Gastrocnemius medialis (tissue), 4 donors: ENCODE measurements around the gene CNTRL.

ENCODE experiments used
- POLR2A ChIP-seq, 2 donors: fragments of 450-650 bp; IDR thresholded peaks; one replicate each; pipeline ENCODE4 v1.6.1; 2017; ENCODE audit warnings: antibody characterized with exemption in 2 of 2, mild to moderate bottlenecking in 2 of 2, moderate library complexity in 2 of 2
- TF ChIP-seq, protein P1 (sequence below), 5 experiments: fragments of 450-650 bp in 3 of 5; fragments of 200-600 bp in 2 of 5; sonication (generic) in 2 of 5; IDR thresholded peaks in 4 of 5; conservative IDR thresholded peaks in 1 of 5; 1 replicate in 4 of 5; 2 replicates in 1 of 5; pipeline ENCODE4 v1.5.1; 2016 to 2019; ENCODE audit warnings: antibody characterized with exemption in 5 of 5, mild to moderate bottlenecking in 3 of 5, moderate library complexity in 3 of 5

DNA sequence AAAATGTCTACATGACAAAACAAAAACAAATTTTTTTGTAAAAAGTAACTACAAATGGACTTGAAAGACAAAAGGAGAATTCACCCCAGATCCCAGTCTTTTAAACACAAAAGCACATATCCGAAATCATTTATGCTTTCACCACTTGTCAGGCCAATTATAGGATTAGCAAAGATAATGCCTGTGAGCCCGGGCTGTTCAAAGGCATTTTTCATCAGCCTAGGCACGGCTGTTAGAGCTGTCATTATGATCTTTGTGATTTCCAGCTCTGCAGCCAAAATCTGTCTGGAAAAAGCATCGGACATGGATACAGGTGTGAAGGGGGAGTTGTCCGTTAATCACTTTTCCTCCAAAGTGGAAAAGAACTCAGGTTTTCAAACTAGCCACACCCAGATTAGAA lies 150.5 kb downstream of the CNTRL start:
- no peak for TF ChIP-seq POLR2A (IDR thresholded peaks at IDR 0.05)
- TF ChIP-seq, protein P1, sequence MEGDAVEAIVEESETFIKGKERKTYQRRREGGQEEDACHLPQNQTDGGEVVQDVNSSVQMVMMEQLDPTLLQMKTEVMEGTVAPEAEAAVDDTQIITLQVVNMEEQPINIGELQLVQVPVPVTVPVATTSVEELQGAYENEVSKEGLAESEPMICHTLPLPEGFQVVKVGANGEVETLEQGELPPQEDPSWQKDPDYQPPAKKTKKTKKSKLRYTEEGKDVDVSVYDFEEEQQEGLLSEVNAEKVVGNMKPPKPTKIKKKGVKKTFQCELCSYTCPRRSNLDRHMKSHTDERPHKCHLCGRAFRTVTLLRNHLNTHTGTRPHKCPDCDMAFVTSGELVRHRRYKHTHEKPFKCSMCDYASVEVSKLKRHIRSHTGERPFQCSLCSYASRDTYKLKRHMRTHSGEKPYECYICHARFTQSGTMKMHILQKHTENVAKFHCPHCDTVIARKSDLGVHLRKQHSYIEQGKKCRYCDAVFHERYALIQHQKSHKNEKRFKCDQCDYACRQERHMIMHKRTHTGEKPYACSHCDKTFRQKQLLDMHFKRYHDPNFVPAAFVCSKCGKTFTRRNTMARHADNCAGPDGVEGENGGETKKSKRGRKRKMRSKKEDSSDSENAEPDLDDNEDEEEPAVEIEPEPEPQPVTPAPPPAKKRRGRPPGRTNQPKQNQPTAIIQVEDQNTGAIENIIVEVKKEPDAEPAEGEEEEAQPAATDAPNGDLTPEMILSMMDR (IDR thresholded peaks at IDR 0.05 in 4 of 5, conservative IDR thresholded peaks at IDR 0.05 in 1 of 5), result no peak
